ENCODE data around the gene TRAF3IP1.

TRAF3IP1 gene

DNA sequence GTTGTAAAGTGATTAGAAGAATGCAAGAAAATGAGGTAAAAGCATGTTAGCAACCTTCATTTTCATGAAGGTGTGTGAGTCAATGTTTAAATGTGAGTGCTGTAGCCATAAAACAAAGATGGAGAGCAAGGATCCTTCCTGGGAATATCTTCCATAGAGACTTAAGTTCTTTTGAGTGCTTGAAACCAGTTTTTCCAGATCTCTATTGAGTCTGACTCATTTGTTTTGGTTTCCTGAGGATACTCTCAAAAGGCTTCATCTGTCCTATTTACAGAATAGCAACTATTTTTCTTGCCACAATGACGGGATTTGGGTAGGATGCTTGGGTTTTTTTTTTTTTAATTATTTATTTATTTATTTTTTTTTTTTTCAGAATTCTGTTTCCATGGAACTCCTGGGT lies 60.5 kb downstream of the TRAF3IP1 start:
- no peaks in the 10 kb centered on the region for H3K9me3 ChIP-seq (ENCODE audit: control insufficient read depth, insufficient read depth, low read length)
- H3K4me1 ChIP-seq (ENCODE audit: insufficient read depth, low read length), result peaks cover 6% of the 10 kb centered on the region
- no peaks in the 10 kb centered on the region; the same call in 1 of the 2 replicates for H3K36me3 ChIP-seq (ENCODE audit: insufficient read depth, low read length)
- no peak overlapping the region for H3K9ac ChIP-seq (ENCODE audit: low read depth, low read length)

DNA sequence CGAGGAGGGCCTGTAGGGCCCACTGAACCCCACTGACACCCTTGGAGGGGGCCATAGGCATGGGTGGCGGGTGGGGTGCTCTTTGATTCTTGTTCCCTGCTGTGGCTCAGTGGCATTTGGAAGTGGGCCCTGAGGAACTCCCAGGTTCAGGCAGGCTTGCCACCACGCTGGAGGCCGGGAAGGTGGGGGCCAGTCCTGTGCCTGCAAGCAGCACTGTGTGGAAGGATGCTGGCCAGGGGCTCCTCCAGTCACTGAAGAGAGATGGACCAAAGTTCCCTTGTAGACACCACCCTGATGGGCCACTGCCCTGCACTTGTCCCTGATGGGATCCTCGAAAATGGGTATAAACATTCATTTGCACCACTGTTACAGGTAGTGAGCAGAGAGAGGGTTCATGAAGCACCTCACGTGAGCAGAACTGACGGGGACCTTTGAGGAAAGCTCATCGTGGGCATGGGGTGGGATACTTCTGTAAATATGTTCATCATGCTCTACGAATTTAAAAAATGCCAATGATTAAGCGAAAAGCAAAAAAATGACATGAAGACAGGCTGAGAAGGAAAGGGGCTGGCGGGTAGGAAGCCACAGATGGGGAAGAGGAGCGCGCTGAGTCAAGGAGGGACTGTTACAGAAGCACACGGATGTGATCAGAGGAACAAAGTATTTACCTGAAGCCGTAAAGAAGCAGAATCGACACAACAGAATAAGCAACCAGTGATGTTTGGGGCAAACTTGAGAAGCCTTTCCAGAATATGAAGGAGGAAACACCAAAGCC lies 61.2 kb downstream of the TRAF3IP1 start:
- no peaks in the 10 kb centered on the region; the same call in 1 of the 2 replicates for H3K36me3 ChIP-seq (ENCODE audit: insufficient read depth, low read length)
- peaks cover 6% of the 10 kb centered on the region for H3K4me1 ChIP-seq (ENCODE audit: insufficient read depth, low read length)
- no peaks in the 10 kb centered on the region for H3K9me3 ChIP-seq (ENCODE audit: control insufficient read depth, insufficient read depth, low read length)
- no peak overlapping the region for H3K9ac ChIP-seq (ENCODE audit: low read depth, low read length)

DNA sequence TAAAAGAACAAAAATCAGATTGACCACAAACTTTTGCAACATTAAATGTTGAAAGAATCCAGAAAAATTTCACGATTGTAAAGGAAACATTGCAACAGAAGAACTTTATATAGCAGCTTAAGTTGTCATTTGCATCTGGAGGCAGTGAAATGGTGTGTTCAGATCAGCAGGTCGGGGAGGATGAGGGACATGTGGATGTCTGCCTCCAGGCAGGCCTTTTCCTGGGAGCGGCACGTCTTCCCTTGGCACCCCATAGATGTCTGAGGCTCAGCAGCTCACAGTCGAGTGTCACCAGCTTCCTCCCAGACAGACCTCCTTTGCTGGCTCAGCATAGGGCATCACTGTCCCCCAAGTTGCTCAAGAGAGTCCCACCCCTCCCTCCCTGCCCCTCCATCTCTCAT lies 62.1 kb downstream of the TRAF3IP1 start:
- Histone ChIP-seq H3K36me3 (ENCODE audit: insufficient read depth, low read length) (no peaks in the 10 kb centered on the region; the same call in 1 of the 2 replicates), H3K9ac (ENCODE audit: low read depth, low read length) (no peak overlapping the region), H3K4me1 (ENCODE audit: insufficient read depth, low read length) (peaks cover 6% of the 10 kb centered on the region), H3K9me3 (ENCODE audit: control insufficient read depth, insufficient read depth, low read length) (no peaks in the 10 kb centered on the region)

DNA sequence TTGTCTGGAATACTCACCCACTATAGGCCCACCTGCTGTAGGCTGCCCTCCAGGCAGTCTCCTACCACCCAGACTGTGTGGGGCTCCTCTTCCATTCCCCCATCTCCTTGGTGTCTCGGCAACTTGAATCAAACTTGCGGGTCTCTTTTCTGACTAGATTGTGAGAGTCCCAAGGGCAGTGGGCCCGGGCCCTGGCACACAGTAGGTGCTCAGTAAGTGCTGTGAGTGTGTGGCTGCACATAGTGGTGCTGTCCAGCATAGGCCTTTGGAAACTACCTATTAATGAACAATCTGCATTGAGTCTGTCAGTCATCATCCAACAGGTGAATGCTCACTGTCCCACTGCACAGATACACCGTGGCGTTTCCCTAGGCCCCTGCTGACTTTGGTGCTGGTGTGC lies 62.8 kb downstream of the TRAF3IP1 start:
- Histone ChIP-seq H3K4me1 (ENCODE audit: insufficient read depth, low read length) (peaks cover 6% of the 10 kb centered on the region), H3K9ac (ENCODE audit: low read depth, low read length) (no peak overlapping the region), H3K9me3 (ENCODE audit: control insufficient read depth, insufficient read depth, low read length) (no peaks in the 10 kb centered on the region), H3K36me3 (ENCODE audit: insufficient read depth, low read length) (no peaks in the 10 kb centered on the region; the same call in 1 of the 2 replicates)

DNA sequence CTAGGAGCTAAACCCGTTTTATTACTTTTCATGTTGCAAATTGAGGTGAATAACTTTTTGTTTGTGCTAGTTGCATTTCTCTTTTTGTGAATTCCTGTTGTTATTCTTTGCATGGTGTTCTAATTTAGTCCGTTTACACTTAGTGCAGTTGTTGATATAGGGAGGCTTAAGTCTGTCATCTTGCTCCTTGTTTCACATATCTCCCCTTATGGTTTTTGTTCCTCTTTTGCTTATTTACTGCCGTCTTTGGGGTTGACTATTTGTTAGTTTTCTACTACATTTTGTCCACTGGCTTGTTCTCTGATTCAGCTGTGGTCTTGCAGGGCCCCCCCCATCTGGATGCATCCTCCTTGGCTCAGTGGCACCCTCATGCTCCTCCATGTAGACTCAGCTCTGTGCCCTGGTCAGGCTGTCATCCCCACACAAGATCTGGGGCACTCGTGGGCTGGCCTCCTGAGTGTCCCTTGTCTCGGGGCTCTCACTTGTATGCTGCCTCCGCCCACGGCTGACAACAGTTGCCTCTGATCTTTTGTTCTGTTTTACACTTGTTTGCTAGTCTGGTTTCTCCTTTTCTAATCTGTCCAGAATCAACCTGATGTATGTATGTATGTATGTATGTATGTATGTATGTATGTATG lies 63.5 kb downstream of the TRAF3IP1 start:
- H3K9me3 ChIP-seq (ENCODE audit: control insufficient read depth, insufficient read depth, low read length), result no peaks in the 10 kb centered on the region
- H3K4me1 ChIP-seq (ENCODE audit: insufficient read depth, low read length), result peaks cover 6% of the 10 kb centered on the region
- H3K9ac ChIP-seq (ENCODE audit: low read depth, low read length), result no peak overlapping the region
- no peaks in the 10 kb centered on the region; the same call in 1 of the 2 replicates for H3K36me3 ChIP-seq (ENCODE audit: insufficient read depth, low read length)

DNA sequence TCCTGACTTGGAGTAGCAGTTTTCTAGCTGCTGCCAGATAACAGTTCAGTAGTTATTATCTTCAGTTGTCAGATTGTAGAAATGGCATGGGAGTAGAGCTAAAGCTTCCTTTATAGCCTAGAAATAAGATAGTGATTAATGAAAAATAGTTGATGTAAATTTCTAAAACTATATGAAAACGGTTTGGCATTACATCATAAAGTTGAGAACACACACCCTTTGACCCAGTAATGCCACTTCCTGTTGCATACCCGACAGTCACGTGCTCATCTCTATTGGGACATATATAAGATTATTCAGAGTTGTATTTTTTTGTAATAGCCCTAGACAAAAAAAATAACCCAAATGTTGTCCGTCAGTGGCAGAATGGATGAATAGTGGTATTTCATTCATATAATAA lies 67.0 kb downstream of the TRAF3IP1 start:
- H3K9me3 ChIP-seq (ENCODE audit: control insufficient read depth, insufficient read depth, low read length), result no peaks in the 10 kb centered on the region
- H3K4me1 ChIP-seq (ENCODE audit: insufficient read depth, low read length), result no peaks in the 10 kb centered on the region
- H3K36me3 ChIP-seq (ENCODE audit: insufficient read depth, low read length), result no peaks in the 10 kb centered on the region; the same call in 1 of the 2 replicates

DNA sequence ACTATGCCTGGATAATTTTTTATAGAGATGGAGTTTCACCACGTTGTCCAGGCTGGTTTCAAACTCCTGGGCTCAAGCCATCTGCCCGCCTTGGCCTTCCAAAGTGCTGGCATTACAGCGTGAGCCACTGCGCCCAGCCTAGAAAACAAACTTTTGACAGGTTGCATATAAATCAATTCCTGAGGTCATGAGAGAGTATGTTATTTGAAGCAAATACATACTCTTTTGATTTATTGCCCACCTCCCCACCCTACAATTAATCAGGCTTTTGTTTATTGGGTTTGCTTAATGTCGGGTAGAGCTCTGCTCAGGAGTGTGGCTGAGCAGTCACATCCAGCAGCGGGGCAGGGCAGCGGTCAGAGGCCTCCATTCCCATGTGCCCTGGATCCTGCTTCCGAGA lies 68.5 kb downstream of the TRAF3IP1 start:
- H3K4me1 ChIP-seq (ENCODE audit: insufficient read depth, low read length), result no peaks in the 10 kb centered on the region
- H3K9me3 ChIP-seq (ENCODE audit: control insufficient read depth, insufficient read depth, low read length), result no peaks in the 10 kb centered on the region

More for the DNA sequence above, 67.0 kb downstream of the TRAF3IP1 start:
- no peak overlapping the region for H3K9ac ChIP-seq (ENCODE audit: low read depth, low read length)

DNA sequence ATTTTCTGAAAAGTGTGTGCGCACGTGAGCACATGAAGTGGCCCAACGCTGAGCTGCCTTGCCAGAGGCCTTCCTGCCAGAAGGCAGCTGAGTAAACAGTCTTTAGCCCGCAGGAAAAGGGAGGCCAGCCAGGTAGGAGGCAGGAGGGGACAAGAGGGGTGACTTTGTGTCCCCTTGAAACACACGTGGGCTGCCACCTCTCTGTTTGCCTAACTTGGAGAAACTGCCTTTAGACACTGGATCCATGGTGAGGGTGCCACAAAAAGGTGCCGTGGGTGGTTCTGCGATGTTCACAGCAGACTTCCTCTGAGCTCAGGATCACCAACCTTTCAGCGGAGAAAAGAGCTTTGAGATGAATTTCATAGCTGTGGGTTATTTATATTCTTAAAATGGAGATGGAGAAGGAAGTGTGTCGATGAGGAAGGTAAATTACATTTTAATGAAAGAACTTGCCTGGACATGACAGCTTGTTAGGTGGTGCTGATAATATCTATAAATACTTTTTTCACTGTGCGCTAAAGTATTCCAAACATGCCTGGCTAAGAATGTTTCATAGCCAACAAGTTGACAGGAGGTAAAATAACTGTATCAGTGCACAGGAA lies 69.8 kb downstream of the TRAF3IP1 start:
- Histone ChIP-seq H3K9ac (ENCODE audit: low read depth, low read length) (no peak overlapping the region), H3K36me3 (ENCODE audit: insufficient read depth, low read length) (no peaks in the 10 kb centered on the region), H3K4me1 (ENCODE audit: insufficient read depth, low read length) (no peaks in the 10 kb centered on the region), H3K9me3 (ENCODE audit: control insufficient read depth, insufficient read depth, low read length) (no peaks in the 10 kb centered on the region)

More for the DNA sequence above, 68.5 kb downstream of the TRAF3IP1 start:
- Histone ChIP-seq H3K9ac (ENCODE audit: low read depth, low read length) (no peak overlapping the region), H3K36me3 (ENCODE audit: insufficient read depth, low read length) (no peaks in the 10 kb centered on the region)

DNA sequence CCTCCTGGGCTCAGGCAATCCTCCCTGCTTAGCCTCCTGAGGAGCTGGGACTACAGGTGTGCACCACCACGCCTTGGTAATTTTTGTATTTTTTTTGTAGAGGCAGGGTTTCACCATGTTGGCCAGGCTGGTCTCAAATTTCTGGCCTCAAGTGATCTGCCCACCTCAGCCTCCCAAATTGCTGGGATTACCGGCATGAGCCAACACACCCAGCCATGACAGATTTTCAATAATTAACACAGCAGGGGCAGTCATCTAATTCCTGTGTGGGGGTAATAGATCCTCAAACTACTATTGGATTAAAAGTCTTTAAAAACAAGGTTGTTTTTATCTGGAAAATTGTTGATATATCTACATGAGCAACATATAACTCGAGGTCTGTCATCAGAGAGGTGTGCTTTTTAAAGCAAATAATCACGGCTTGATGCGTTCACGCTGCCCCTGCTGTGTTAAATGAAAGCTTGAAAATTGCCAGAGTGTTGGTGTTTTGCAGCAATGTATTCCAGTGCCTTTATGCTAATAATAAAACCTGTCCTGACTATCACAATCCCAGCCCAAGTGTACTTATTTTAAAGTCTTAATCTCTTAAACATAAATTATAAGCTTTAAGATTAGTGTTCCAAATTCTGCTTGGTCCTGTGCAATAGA lies 70.8 kb downstream of the TRAF3IP1 start:
- Histone ChIP-seq H3K9me3 (ENCODE audit: control insufficient read depth, insufficient read depth, low read length) (no peaks in the 10 kb centered on the region), H3K36me3 (ENCODE audit: insufficient read depth, low read length) (no peaks in the 10 kb centered on the region), H3K4me1 (ENCODE audit: insufficient read depth, low read length) (no peaks in the 10 kb centered on the region), H3K9ac (ENCODE audit: low read depth, low read length) (no peak overlapping the region)

DNA sequence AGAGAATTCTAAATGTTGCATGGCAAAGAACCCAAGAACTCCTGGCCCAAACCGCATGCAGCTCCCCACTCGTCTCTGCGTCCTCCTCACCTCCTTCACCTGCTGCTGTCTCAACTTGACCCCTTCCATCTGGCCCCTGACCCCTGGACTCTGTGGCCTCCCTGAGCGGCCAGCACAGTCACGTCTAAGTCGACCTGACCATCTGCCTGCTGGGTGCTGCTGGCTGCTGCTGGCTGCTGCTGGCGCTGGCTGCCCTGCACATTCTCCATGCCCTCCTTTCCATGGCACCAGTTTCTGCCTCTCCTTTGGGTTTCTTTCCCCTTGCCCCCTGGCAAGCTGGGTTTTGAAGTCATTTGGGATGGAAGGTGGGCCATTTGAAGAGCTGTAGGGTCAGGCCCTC lies 76.3 kb downstream of the TRAF3IP1 start:
- H3K9ac ChIP-seq (ENCODE audit: low read depth, low read length), result no peak overlapping the region
- H3K9me3 ChIP-seq (ENCODE audit: control insufficient read depth, insufficient read depth, low read length), result no peaks in the 10 kb centered on the region
- no peaks in the 10 kb centered on the region for H3K4me1 ChIP-seq (ENCODE audit: insufficient read depth, low read length)
- no peaks in the 10 kb centered on the region; the same call in 1 of the 2 replicates for H3K36me3 ChIP-seq (ENCODE audit: insufficient read depth, low read length)

DNA sequence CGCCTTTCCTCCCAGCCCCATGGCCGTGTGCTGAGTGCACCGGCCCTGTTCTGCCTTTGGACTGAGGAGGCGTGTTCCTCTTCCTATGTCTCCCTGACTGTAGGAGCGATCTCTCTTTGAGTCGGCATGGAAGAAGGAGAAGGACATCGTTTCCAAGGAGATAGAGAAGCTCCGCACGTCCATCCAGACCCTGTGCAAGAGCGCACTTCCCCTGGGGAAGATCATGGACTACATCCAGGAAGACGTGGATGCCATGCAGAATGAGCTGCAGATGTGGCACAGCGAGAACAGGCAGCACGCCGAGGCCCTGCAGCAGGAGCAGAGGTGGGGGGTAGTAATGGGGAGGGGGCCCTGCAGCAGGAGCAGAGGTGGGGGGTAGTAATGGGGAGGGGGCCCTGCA lies 77.0 kb downstream of the TRAF3IP1 start:
- Histone ChIP-seq H3K9ac (ENCODE audit: low read depth, low read length) (no peak overlapping the region), H3K36me3 (ENCODE audit: insufficient read depth, low read length) (no peaks in the 10 kb centered on the region; the same call in 1 of the 2 replicates), H3K9me3 (ENCODE audit: control insufficient read depth, insufficient read depth, low read length) (no peaks in the 10 kb centered on the region), H3K4me1 (ENCODE audit: insufficient read depth, low read length) (no peaks in the 10 kb centered on the region)

DNA sequence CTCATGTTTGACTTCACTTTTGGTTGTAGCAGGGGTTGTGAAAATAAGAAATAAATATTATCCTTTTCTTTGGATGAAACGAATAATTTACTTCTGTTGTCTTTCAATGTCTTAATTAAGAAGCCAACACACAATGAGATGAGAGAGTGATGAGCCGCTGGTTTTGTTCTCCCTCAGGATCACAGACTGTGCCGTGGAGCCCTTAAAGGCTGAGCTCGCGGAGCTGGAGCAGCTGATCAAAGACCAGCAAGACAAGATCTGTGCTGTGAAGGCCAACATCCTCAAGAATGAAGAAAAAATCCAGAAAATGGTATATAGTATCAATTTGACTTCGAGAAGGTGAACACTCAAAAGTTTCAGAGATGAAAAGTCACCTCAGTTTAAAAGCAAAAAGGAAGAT lies 78.3 kb downstream of the TRAF3IP1 start:
- Histone ChIP-seq H3K9ac (ENCODE audit: low read depth, low read length) (no peak overlapping the region), H3K9me3 (ENCODE audit: control insufficient read depth, insufficient read depth, low read length) (no peaks in the 10 kb centered on the region), H3K4me1 (ENCODE audit: insufficient read depth, low read length) (no peaks in the 10 kb centered on the region), H3K36me3 (ENCODE audit: insufficient read depth, low read length) (no peaks in the 10 kb centered on the region; the same call in 1 of the 2 replicates)

DNA sequence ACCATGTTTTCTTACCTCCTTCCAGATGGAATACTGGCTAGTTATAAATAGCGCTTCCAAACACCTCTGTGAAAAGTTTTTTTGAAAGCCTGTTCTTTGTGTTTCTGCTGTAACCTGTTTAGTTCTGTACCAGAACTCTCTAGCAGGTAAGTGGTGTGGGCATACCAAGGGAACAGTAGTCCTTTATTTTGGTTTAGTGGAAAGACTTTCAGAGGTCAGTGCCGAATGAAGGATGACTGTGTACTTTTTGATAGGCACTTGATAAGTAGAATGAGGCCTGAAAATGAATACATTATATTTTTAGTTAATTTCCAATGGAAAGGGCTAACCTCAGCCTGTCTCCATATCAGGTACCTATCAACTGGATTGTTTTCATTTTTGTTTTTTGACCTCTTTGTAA lies 78.8 kb downstream of the TRAF3IP1 start:
- H3K9ac ChIP-seq (ENCODE audit: low read depth, low read length), result no peak overlapping the region
- H3K9me3 ChIP-seq (ENCODE audit: control insufficient read depth, insufficient read depth, low read length), result no peaks in the 10 kb centered on the region
- H3K4me1 ChIP-seq (ENCODE audit: insufficient read depth, low read length), result 0 out of 2 replicates have a peak, but pooled peaks cover under 1% of the 10 kb centered on the region
- no peaks in the 10 kb centered on the region; the same call in 1 of the 2 replicates for H3K36me3 ChIP-seq (ENCODE audit: insufficient read depth, low read length)

DNA sequence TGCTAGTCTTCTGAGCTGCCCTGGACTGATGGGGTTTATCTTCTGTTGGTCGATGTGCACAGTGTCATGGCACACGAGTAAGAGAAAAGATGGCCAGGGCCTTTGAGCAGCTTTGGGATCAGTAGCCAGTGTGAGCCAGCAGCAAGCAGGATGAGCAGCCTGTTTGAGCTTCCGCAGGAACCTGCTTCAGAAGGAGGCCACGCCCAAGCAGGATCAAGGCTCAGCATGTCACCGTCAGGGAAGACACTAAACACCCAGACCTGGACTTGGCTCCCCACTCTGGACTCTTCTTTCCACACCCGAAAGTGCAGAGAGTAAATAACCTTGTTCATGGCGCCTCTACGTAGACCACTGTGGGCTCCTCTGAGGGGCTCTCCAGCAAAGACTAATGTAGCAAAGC lies 81.2 kb downstream of the TRAF3IP1 start:
- H3K9ac ChIP-seq (ENCODE audit: low read depth, low read length), result no peak overlapping the region
- peaks cover 9% of the 10 kb centered on the region; the same call in 1 of the 2 replicates for H3K4me1 ChIP-seq (ENCODE audit: insufficient read depth, low read length)
- no peaks in the 10 kb centered on the region; the same call in 1 of the 2 replicates for H3K36me3 ChIP-seq (ENCODE audit: insufficient read depth, low read length)
- H3K9me3 ChIP-seq (ENCODE audit: control insufficient read depth, insufficient read depth, low read length), result no peaks in the 10 kb centered on the region

All from ES-I3 (cell line).